ENCODE data around the gene CRY1.
"Not testable (repeated sequence)": the region's sequence is repeated elsewhere in the genome, so short reads cannot be mapped to it uniquely, and the experiment has no call there.

CRY1 gene

GRCh38 chr12:107027636-107028053 is 65.7 kb downstream of the CRY1 start:
- Mint-ChIP-seq H3K27me3 (no peaks in the 10 kb centered on the region), H3K9me3 (no peaks in the 10 kb centered on the region), H3K4me3 (no peak overlapping the region), H3K36me3 (ENCODE audit: low read depth) (no peaks in the 10 kb centered on the region), H3K4me1 (ENCODE audit: low read depth) (no peaks in the 10 kb centered on the region), H3K27ac (no peak overlapping the region)
- intact Hi-C loops (cut with micrococcal nuclease): no loop called here

DNA sequence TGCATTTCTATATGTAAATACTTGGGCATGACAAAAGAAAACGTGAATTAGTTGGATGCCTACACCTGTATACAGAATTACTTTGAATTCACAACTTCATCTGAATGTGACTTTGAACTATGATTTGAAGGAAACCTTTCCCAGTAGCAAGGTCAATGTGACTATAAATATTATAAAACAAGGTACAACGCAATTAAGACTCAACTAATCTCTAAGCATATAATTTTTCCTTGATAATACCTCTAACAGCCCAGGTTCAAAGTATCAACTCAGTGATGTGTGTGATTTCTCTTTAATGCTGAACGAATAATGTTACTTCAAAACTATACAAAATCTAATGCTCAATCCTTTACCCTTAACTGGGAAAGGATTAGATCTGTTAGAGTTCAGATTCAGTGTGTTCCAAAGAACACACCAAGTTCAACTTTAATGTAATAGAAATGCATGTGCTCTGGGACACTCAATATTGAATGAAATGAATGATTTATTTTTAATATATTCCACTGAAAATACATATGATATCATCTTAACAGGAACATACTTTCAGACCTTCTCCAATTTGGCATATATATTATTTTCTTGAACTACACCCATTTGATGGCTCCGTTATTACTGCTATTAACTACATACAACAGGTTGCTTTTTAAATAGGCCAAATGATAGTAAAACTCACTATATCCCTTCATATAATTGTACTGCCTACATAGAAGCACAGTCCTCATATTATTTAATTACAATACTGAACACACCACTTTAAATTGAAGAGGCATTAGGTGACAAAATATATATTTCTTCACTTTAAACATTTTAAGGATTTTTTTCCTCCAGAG is 66.3 kb downstream of the CRY1 start:
- intact Hi-C loops (cut with micrococcal nuclease): no loop called here
- Mint-ChIP-seq H3K4me3 (no peak overlapping the region), H3K27ac (no peak overlapping the region), H3K4me1 (ENCODE audit: low read depth) (no peaks in the 10 kb centered on the region), H3K27me3 (no peaks in the 10 kb centered on the region), H3K9me3 (no peaks in the 10 kb centered on the region), H3K36me3 (ENCODE audit: low read depth) (no peaks in the 10 kb centered on the region)

DNA sequence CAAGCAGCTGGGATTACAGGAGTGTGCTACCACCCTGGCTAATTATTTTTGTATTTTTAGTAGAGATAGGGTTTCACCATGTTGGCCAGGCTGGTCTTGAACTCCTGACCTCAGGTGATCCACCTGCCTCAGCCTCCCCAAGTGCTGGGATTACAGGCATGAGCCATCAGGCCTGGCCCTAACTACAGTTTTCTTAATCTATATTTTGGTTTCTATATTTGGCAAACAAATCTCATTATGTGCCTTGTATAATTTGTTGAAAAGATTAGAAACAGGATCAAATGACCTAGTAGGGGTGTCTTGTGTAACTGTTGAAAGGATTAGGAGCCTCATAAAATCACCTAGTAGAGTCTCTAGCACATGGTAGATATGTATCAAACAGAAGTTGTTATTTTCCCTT is 67.0 kb downstream of the CRY1 start:
- H3K36me3 Mint-ChIP-seq (ENCODE audit: low read depth); intact Hi-C loops (cut with micrococcal nuclease); H3K4me1 Mint-ChIP-seq (ENCODE audit: low read depth); H3K27ac Mint-ChIP-seq; H3K4me3 Mint-ChIP-seq; H3K27me3 Mint-ChIP-seq; H3K9me3 Mint-ChIP-seq: not testable (repeated sequence)

- intact Hi-C loops (cut with micrococcal nuclease): no loop called here
- Mint-ChIP-seq H3K27ac (no peak overlapping the region), H3K27me3 (no peaks in the 10 kb centered on the region), H3K4me1 (ENCODE audit: low read depth) (peaks cover under 1% of the 10 kb centered on the region), H3K36me3 (ENCODE audit: low read depth) (peaks cover 8% of the 10 kb centered on the region), H3K9me3 (peaks cover 8% of the 10 kb centered on the region), H3K4me3 (no peak overlapping the region)
Observed at GRCh38 chr12:107025671-107026070, 67.7 kb downstream of the CRY1 start.

DNA sequence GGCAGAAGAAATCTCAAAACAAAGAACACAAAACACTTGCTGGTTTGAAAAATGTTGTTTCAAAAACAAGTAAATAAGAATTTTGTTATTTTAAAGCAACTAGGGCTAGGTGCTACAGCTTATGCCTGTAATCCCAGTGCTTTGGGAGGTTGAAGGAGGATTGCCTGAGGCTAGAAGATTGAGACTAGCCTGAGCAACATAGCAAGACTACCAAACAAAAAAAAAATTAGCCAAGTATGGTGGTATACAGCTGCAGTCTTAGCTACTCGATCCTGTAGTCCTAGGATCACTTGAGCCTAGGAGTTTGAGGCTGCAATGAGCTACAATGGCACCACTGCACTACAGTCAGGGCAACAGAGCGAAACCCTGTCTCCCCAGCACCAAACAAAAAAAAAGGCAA is 73.8 kb downstream of the CRY1 start:
- intact Hi-C loops (cut with micrococcal nuclease): no loop called here
- peaks cover 17% of the 10 kb centered on the region for H3K9me3 Mint-ChIP-seq
- H3K4me1 Mint-ChIP-seq (ENCODE audit: low read depth): peaks cover 6% of the 10 kb centered on the region
- H3K36me3 Mint-ChIP-seq (ENCODE audit: low read depth): peaks cover 13% of the 10 kb centered on the region
- no peak overlapping the region for H3K4me3 Mint-ChIP-seq
- H3K27ac Mint-ChIP-seq: no peak overlapping the region
- H3K27me3 Mint-ChIP-seq: no peaks in the 10 kb centered on the region

DNA sequence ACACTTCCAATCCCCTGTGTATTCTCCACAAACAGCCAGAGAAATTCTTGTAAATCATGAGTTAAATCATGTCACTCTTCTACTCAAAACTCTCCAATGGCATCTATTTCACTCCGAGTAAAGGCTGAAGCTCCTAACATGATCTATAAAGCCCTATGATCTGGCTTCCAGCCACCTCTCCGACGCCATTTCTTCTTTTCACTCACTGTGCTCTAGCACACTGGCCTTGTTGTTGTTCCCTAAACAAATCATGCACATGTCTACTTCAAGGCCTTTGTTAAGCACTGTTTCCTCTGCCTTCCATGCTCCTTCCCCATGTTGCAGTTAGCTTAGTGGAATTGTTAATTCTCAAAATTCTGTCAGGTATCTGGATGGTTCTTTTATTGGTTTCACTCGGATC is 76.3 kb downstream of the CRY1 start:
- intact Hi-C loops (cut with micrococcal nuclease): no loop called here
- peaks cover 13% of the 10 kb centered on the region for H3K36me3 Mint-ChIP-seq (ENCODE audit: low read depth)
- H3K27me3 Mint-ChIP-seq: no peaks in the 10 kb centered on the region
- peaks cover 17% of the 10 kb centered on the region for H3K9me3 Mint-ChIP-seq
- H3K4me1 Mint-ChIP-seq (ENCODE audit: low read depth): peaks cover 6% of the 10 kb centered on the region
- H3K27ac Mint-ChIP-seq: no peak overlapping the region
- H3K4me3 Mint-ChIP-seq: no peak overlapping the region

DNA sequence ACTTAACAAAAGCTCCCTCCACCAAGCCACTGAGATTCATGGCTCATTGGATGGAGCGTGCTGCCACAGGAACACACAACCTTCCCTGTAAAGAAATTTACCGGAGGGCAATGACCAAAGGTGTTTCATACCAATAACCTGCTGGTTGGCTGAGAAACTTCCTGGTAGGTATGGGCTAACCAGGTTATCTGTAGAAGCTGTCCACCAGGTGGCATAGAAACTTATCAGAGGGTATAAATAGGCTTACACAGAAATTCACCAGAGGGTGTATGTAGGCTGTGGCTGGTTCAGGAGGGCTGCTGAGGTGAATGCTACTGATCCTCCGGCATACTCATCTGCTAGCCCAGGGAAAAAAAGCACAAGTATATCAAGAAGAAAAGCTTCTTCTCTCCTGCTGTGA is 79.3 kb downstream of the CRY1 start:
- Mint-ChIP-seq H3K4me3 (no peak overlapping the region), H3K4me1 (ENCODE audit: low read depth) (no peaks in the 10 kb centered on the region), H3K9me3 (no peaks in the 10 kb centered on the region), H3K36me3 (ENCODE audit: low read depth) (no peaks in the 10 kb centered on the region), H3K27me3 (no peaks in the 10 kb centered on the region), H3K27ac (no peak overlapping the region)
- intact Hi-C loops (cut with micrococcal nuclease): no loop called here

DNA sequence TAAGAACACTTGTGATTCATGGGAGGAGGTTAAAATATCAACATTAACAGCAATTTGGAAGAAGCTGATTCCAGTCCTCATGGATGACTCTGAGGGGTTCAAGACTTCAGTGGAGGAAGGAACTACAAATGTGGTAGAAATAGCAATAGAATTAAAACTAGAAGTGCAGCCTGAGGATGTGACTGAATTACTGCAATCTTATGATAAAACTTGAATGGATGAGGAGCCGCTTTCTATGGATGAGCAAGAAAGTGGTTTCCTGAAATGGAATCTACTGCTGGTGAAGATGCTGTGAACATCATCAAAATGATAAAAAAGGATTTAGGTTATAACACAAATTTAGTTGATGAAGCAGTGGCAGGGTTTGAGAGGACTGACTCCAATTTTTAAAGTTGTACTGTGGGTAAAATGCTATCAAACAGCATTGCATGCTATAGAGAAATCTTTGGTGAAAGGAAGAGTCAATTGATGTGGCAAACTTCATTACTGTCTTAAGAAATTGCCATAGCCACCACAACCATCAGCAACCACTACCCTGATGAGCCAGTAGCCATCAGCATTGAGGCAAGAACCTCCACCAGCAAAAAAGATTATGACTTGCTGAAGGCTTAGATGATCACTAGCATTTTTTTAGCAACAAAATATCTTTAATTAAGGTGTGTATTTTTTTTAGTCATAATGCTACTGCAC is 80.5 kb downstream of the CRY1 start:
- H3K27me3 Mint-ChIP-seq: no peaks in the 10 kb centered on the region
- no peak overlapping the region for H3K27ac Mint-ChIP-seq
- H3K36me3 Mint-ChIP-seq (ENCODE audit: low read depth): no peaks in the 10 kb centered on the region
- no peak overlapping the region for H3K4me3 Mint-ChIP-seq
- no peaks in the 10 kb centered on the region for H3K9me3 Mint-ChIP-seq
- H3K4me1 Mint-ChIP-seq (ENCODE audit: low read depth): no peaks in the 10 kb centered on the region
- intact Hi-C loops (cut with micrococcal nuclease): no loop called here

DNA sequence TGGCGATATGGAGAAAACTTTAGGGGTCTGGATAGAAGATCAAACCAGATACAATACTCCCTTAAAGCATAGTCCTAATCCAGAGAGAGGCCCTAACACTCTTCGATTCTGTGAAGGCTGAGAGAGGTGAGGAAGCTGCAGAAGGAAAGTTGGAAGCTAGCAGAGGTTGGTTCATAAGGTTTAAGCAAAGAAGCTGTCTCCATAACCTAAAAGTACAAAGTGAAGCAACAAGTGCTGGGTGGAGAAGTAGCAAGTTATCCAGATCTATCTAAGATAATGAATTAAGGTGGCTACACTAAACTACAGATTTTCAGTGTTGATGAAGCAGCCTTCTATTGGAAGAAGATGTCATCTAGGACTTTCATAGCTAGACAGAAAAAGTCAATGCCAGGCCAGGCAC is 81.8 kb downstream of the CRY1 start:
- Mint-ChIP-seq H3K9me3 (no peaks in the 10 kb centered on the region), H3K36me3 (ENCODE audit: low read depth) (no peaks in the 10 kb centered on the region), H3K4me1 (ENCODE audit: low read depth) (no peaks in the 10 kb centered on the region), H3K4me3 (no peak overlapping the region), H3K27ac (no peak overlapping the region), H3K27me3 (no peaks in the 10 kb centered on the region)
- intact Hi-C loops (cut with micrococcal nuclease): no loop called here

DNA sequence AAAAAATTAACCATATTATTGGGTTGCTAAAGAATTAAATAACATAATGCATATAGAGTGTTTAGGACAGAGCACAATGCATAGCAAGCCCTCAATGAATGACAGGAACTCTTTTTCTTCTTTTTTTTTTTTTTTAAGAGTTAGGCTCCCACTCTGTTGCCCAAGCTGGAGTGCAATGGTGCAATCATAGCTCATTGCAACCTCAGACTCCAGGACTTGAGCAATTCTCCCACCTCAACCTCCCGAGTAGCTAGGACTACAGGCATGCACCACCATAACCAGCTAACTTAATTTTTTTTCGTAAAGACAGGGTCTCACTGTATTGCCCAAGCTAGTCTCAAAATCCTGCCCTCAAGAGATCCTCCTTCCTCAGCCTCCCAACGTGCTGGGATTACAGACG is 85.9 kb downstream of the CRY1 start:
- Mint-ChIP-seq H3K4me3 (no peak overlapping the region), H3K36me3 (ENCODE audit: low read depth) (no peaks in the 10 kb centered on the region), H3K27me3 (no peaks in the 10 kb centered on the region), H3K4me1 (ENCODE audit: low read depth) (no peaks in the 10 kb centered on the region), H3K9me3 (no peaks in the 10 kb centered on the region), H3K27ac (no peak overlapping the region)
- intact Hi-C loops (cut with micrococcal nuclease): no loop called here

GRCh38 chr12:107002665-107003064 is 90.7 kb downstream of the CRY1 start:
- intact Hi-C loops (cut with micrococcal nuclease); H3K27ac Mint-ChIP-seq; H3K4me3 Mint-ChIP-seq; H3K4me1 Mint-ChIP-seq (ENCODE audit: low read depth); H3K27me3 Mint-ChIP-seq; H3K9me3 Mint-ChIP-seq: not testable (repeated sequence)
- H3K36me3 Mint-ChIP-seq (ENCODE audit: low read depth): peaks cover 11% of the 10 kb centered on the region

- peaks cover 22% of the 10 kb centered on the region for H3K36me3 Mint-ChIP-seq (ENCODE audit: low read depth)
- no peaks in the 10 kb centered on the region for H3K9me3 Mint-ChIP-seq
- intact Hi-C loops (cut with micrococcal nuclease): no loop called here
Observed at GRCh38 chr12:106999446-106999845, 93.9 kb downstream of the CRY1 start.

GRCh38 chr12:106997916-106998315 is 95.4 kb downstream of the CRY1 start:
- Mint-ChIP-seq H3K27ac (no peak overlapping the region), H3K4me1 (ENCODE audit: low read depth) (no peaks in the 10 kb centered on the region), H3K4me3 (no peak overlapping the region), H3K36me3 (ENCODE audit: low read depth) (peaks cover 22% of the 10 kb centered on the region), H3K9me3 (no peaks in the 10 kb centered on the region), H3K27me3 (no peaks in the 10 kb centered on the region)
- intact Hi-C loops (cut with micrococcal nuclease): no loop called here

More at GRCh38 chr12:106999446-106999845, 93.9 kb downstream of the CRY1 start:
- no peaks in the 10 kb centered on the region for H3K4me1 Mint-ChIP-seq (ENCODE audit: low read depth)
- H3K4me3 Mint-ChIP-seq: no peak overlapping the region
- no peaks in the 10 kb centered on the region for H3K27me3 Mint-ChIP-seq
- no peak overlapping the region for H3K27ac Mint-ChIP-seq

- H3K27ac Mint-ChIP-seq; H3K9me3 Mint-ChIP-seq; intact Hi-C loops (cut with micrococcal nuclease); H3K27me3 Mint-ChIP-seq; H3K4me3 Mint-ChIP-seq; H3K4me1 Mint-ChIP-seq (ENCODE audit: low read depth): not testable (repeated sequence)
- peaks cover 21% of the 10 kb centered on the region for H3K36me3 Mint-ChIP-seq (ENCODE audit: low read depth)
Observed at GRCh38 chr12:106996102-106996501, 97.2 kb downstream of the CRY1 start.

Measured in dendritic cell treated with granulocyte-macrophage colony-stimulating factor and Interleukin-4, amounts not matched to agents 40 ng/mL and 50 ng/mL, for 4 days (primary cell).